PC-3 (cell line): ENCODE results near the gene RTP3.

Experiments
- EZH2 ChIP-seq: fragments of 300-600 bp; sonication (generic); IDR thresholded peaks from one replicate; pipeline ENCODE4 v1.6.1; 2017; ENCODE audit warnings: antibody characterized with exemption, mild to moderate bottlenecking, low read length; ENCODE audit not compliant: unreplicated experiment
- TF ChIP-seq, protein P1 (sequence below): fragments of 300-600 bp; sonication (generic); conservative IDR thresholded peaks from 2 replicates; pipeline ENCODE4 v1.5.1; 2017; ENCODE audit warnings: antibody characterized with exemption, low read depth, mild to moderate bottlenecking, low read length

DNA sequence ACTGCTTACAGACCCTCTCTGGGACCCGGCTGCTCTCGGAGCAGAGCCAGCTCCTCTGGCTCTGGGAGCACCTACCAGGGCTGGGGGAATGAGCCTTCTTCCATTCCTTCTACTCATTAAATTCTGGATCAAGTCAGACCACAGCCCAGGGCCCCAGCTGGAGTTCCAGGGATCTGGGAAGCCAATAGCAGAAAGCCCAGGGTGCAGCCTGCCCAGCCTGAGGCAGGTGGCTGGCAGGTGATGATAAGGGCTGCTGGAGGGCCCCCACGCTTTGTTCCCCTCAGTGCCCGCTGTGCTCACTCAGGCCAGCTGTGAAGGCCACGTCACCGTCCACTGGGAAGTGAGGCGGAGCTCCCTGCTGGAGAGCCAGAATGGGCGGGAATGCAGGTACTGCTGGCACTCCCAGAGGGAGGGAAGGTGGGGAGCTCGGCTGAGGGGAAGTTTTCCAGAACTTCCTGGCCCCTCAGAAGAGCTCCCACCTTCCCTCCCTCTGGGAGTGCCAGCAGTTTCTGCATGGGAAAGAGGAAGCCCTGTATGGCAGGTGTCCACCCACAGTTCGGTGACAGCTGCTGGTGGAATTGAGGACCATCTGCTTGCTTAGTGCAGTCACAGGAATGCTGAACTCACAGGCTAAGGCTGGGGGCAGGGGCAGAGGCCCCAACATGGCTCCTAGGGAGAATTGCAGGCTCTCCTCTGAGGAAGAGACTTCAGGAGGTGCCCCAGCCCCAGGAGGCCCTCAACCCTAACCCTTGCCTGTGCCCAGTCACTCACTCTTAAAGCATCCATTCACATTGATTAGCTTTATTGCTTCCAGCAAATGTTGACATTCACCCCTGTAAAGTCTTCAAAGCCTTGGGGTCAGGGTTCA is 12.6 kb upstream of the RTP3 start:
- TF ChIP-seq, protein P1, sequence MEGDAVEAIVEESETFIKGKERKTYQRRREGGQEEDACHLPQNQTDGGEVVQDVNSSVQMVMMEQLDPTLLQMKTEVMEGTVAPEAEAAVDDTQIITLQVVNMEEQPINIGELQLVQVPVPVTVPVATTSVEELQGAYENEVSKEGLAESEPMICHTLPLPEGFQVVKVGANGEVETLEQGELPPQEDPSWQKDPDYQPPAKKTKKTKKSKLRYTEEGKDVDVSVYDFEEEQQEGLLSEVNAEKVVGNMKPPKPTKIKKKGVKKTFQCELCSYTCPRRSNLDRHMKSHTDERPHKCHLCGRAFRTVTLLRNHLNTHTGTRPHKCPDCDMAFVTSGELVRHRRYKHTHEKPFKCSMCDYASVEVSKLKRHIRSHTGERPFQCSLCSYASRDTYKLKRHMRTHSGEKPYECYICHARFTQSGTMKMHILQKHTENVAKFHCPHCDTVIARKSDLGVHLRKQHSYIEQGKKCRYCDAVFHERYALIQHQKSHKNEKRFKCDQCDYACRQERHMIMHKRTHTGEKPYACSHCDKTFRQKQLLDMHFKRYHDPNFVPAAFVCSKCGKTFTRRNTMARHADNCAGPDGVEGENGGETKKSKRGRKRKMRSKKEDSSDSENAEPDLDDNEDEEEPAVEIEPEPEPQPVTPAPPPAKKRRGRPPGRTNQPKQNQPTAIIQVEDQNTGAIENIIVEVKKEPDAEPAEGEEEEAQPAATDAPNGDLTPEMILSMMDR: no peak
- TF ChIP-seq EZH2: no peak
